IMR-90 (cell line): ENCODE measurements around the gene RASL10A. TPM values are rescaled to one million over a fixed set of nuclear protein-coding genes. Genes with fewer than 3 reads are reported as not detected.

Experiments
- ATAC-seq: fragments of 200-7000 bp; cut with Tn5 transposase; 2 replicates; pipeline ENCODE4 v1.9.1; 2020; ENCODE audit warnings: low read depth, mild to moderate bottlenecking, moderate library complexity
- BruUV-seq: library from RNA; stranded (reverse); fragments of 400-500 nt; replicated peaks from 2 replicates; lab custom pipeline; 2021; lab: Mats Ljungman, UMichigan
- CTCF ChIA-PET: fragments of 300-600 bp; formaldehyde crosslinking; extraction: SDS; loops from one replicate; lab custom pipeline; 2021; ENCODE audit warnings: antibody characterized with exemption; lab: Yijun Ruan, JAX
- POLR2A ChIA-PET: fragments of 300-600 bp; sonication (Branson Sonifier 250); formaldehyde crosslinking; loops from one replicate; lab custom pipeline; 2022; ENCODE audit warnings: antibody characterized with exemption; ENCODE audit not compliant: unreplicated experiment; lab: Charles Lee
- DNase-seq: peaks from one replicate; pipeline ENCODE4 v3.0.0; 2013
- H2AFZ ChIP-seq: replicated peaks from 2 replicates; pipeline ENCODE3; 2013; ENCODE audit warnings: low read length, mild to moderate bottlenecking; ENCODE audit not compliant: poor library complexity
- H2AK5ac ChIP-seq: 2 replicates; pipeline ENCODE4 v1.6.1; 2013; ENCODE audit warnings: low read depth, low read length, inconsistent platforms
- H2AK9ac ChIP-seq: replicated peaks from 2 replicates; pipeline ENCODE3; 2013; ENCODE audit warnings: mild to moderate bottlenecking, low read depth, low read length, moderate library complexity; ENCODE audit not compliant: poor library complexity
- H2BK120ac ChIP-seq: 2 replicates; pipeline ENCODE4 v1.6.1; 2013; ENCODE audit warnings: low read depth, low read length, inconsistent platforms
- H2BK15ac ChIP-seq: 3 replicates; pipeline ENCODE4 v1.6.1; 2013; ENCODE audit warnings: low read depth, low read length, inconsistent platforms
- H2BK20ac ChIP-seq: 2 replicates; pipeline ENCODE4 v1.6.1; 2013; ENCODE audit warnings: low read depth, mild to moderate bottlenecking, inconsistent platforms, low read length, moderate library complexity
- H2BK5ac ChIP-seq: 2 replicates; pipeline ENCODE4 v1.6.1; 2013; ENCODE audit warnings: mild to moderate bottlenecking, low read depth, low read length, inconsistent platforms; ENCODE audit not compliant: poor library complexity, severe bottlenecking
- H3K14ac ChIP-seq: replicated peaks from 2 replicates; pipeline ENCODE4 v1.6.1; 2013; ENCODE audit warnings: low read depth, low read length, inconsistent platforms
- H3K18ac ChIP-seq: 2 replicates; pipeline ENCODE4 v1.6.1; 2013; ENCODE audit warnings: low read depth, low read length, control low read depth
- H3K23ac ChIP-seq: 2 replicates; pipeline ENCODE4 v1.6.1; 2013; ENCODE audit warnings: low read depth, low read length, inconsistent platforms
- H3K27ac ChIP-seq: 2 replicates; pipeline ENCODE4 v1.5.1; 2013; ENCODE audit warnings: mild to moderate bottlenecking, control low read depth, low read length; ENCODE audit not compliant: insufficient read depth
- H3K27me3 ChIP-seq: 2 replicates; pipeline ENCODE4 v1.6.1; 2013; ENCODE audit warnings: low read length; ENCODE audit not compliant: control insufficient read depth, insufficient read depth
- H3K36me3 ChIP-seq: 2 replicates; pipeline ENCODE4 v1.6.1; 2013; ENCODE audit warnings: low read length, mixed read lengths; ENCODE audit not compliant: control insufficient read depth, insufficient read depth
- H3K4ac ChIP-seq: 2 replicates; pipeline ENCODE4 v1.6.1; 2013; ENCODE audit warnings: low read depth, low read length, inconsistent platforms
- H3K4me1 ChIP-seq: 2 replicates; pipeline ENCODE4 v1.6.1; 2013; ENCODE audit warnings: low read length, mixed read lengths; ENCODE audit not compliant: control insufficient read depth, insufficient read depth
- H3K4me2 ChIP-seq: 2 replicates; pipeline ENCODE4 v1.6.1; 2013; ENCODE audit warnings: low read depth, mild to moderate bottlenecking, control low read depth, low read length, moderate library complexity
- H3K4me3 ChIP-seq: 2 replicates; pipeline ENCODE4 v1.5.1; 2013; ENCODE audit warnings: low read depth, mild to moderate bottlenecking, control low read depth, low read length, moderate library complexity; ENCODE audit not compliant: insufficient read depth
- H3K56ac ChIP-seq: 2 replicates; pipeline ENCODE4 v1.6.1; 2013; ENCODE audit warnings: low read length, inconsistent platforms; ENCODE audit not compliant: insufficient read depth; ENCODE audit errors: extremely low read depth
- H3K79me1 ChIP-seq, 2 experiments: 2 replicates each; pipeline ENCODE4 v1.6.1; 2013; ENCODE audit warnings: low read length in 2 of 2, inconsistent platforms in 1 of 2, low read depth in 1 of 2
- H3K9ac ChIP-seq: 2 replicates; pipeline ENCODE4 v1.6.1; 2013; ENCODE audit warnings: low read depth, low read length, control low read depth
- H3K9me1 ChIP-seq: 2 replicates; pipeline ENCODE4 v1.6.1; 2013; ENCODE audit warnings: low read length, inconsistent platforms; ENCODE audit not compliant: insufficient read depth
- H3K9me3 ChIP-seq: 2 replicates; pipeline ENCODE4 v1.6.1; 2013; ENCODE audit warnings: low read length; ENCODE audit not compliant: control insufficient read depth, insufficient read depth
- H4K20me1 ChIP-seq: 2 replicates; pipeline ENCODE4 v1.6.1; 2013; ENCODE audit warnings: low read length, inconsistent platforms; ENCODE audit not compliant: insufficient read depth
- H4K5ac ChIP-seq: 2 replicates; pipeline ENCODE4 v1.6.1; 2013; ENCODE audit warnings: mild to moderate bottlenecking, low read depth, low read length, control low read depth
- H4K8ac ChIP-seq, 2 experiments: 2 replicates each; pipeline ENCODE4 v1.6.1; 2013; ENCODE audit warnings: low read depth in 2 of 2, low read length in 2 of 2, control low read depth in 1 of 2, inconsistent platforms in 1 of 2
- H4K91ac ChIP-seq: 2 replicates; pipeline ENCODE4 v1.6.1; 2013; ENCODE audit warnings: low read depth, low read length, inconsistent platforms; ENCODE audit not compliant: insufficient read depth
- BHLHE40 ChIP-seq: fragments of 150-350 bp; IDR thresholded peaks from 2 replicates; pipeline ENCODE4 v1.6.1; 2016; ENCODE audit warnings: mild to moderate bottlenecking, low read depth, low read length
- CEBPB ChIP-seq: IDR thresholded peaks from 2 replicates; pipeline ENCODE4 v1.6.1; 2012; ENCODE audit warnings: low read depth, low read length, improper control_type of control experiment
- CHD1 ChIP-seq: IDR thresholded peaks from 2 replicates; pipeline ENCODE4 v1.6.1; 2012; ENCODE audit warnings: low read depth, low read length, improper control_type of control experiment
- FOS ChIP-seq: fragments of 150-350 bp; IDR thresholded peaks from 2 replicates; pipeline ENCODE4 v1.6.1; 2016; ENCODE audit warnings: low read depth, low read length
- MAFK ChIP-seq: IDR thresholded peaks from 2 replicates; pipeline ENCODE4 v1.6.1; 2012; ENCODE audit warnings: low read depth, low read length, improper control_type of control experiment
- MAZ ChIP-seq: IDR thresholded peaks from 2 replicates; pipeline ENCODE4 v1.6.1; 2012; ENCODE audit warnings: low read depth, mild to moderate bottlenecking, low read length, improper control_type of control experiment, moderate library complexity, borderline replicate concordance
- MXI1 ChIP-seq: IDR thresholded peaks from 2 replicates; pipeline ENCODE4 v1.6.1; 2012; ENCODE audit warnings: low read depth, mild to moderate bottlenecking, low read length, moderate library complexity, borderline replicate concordance
- NFE2L2 ChIP-seq: fragments of 150-350 bp; IDR thresholded peaks from 2 replicates; pipeline ENCODE4 v1.6.1; 2016; ENCODE audit warnings: low read depth, mild to moderate bottlenecking, low read length
- POLR2A ChIP-seq: IDR thresholded peaks from 2 replicates; pipeline ENCODE4 v1.6.1; 2012; ENCODE audit warnings: mild to moderate bottlenecking, low read depth, low read length
- RAD21 ChIP-seq: IDR thresholded peaks from 2 replicates; pipeline ENCODE4 v1.6.1; 2012; ENCODE audit warnings: low read length, improper control_type of control experiment
- RCOR1 ChIP-seq: IDR thresholded peaks from 2 replicates; pipeline ENCODE4 v1.6.1; 2012; ENCODE audit warnings: mild to moderate bottlenecking, low read length, improper control_type of control experiment; ENCODE audit not compliant: insufficient replicate concordance
- RFX5 ChIP-seq: IDR thresholded peaks from 2 replicates; pipeline ENCODE4 v1.8.0; 2012; ENCODE audit warnings: low read depth, mild to moderate bottlenecking, low read length, moderate library complexity
- SMC3 ChIP-seq: fragments of 150-350 bp; IDR thresholded peaks from 2 replicates; pipeline ENCODE4 v1.6.1; 2016; ENCODE audit warnings: low read depth, mild to moderate bottlenecking, antibody characterized with exemption, low read length, moderate library complexity
- WGBS, 2 experiments: methylation state at CpG; one replicate each; pipeline versions ENCODE4 v1.1.5 to v1.1.7; 2013; ENCODE audit warnings: missing lambda C conversion rate in 2 of 2; ENCODE audit not compliant: insufficient read length in 1 of 2; ENCODE audit errors: extremely low coverage in 2 of 2; 5-methylcytosine and 5-hydroxymethylcytosine counted together
- dilution Hi-C: fragments of 300-500 bp; cut with HindIII; formaldehyde crosslinking; loops from one replicate; pipeline ENCODE4 v1.14.3; 2018; ENCODE audit warnings: low sequenced_read_pairs; ENCODE audit not compliant: unreplicated experiment
- in situ Hi-C: fragments of 300-500 bp; cut with MboI; formaldehyde crosslinking; loops from 3 replicates; pipeline ENCODE4 v1.14.3; 2019; ENCODE audit warnings: low sequenced_read_pairs, inconsistent platforms, mixed read lengths
- intact Hi-C: fragments of 100-400 bp; cut with micrococcal nuclease; formaldehyde crosslinking; loops from 2 replicates; pipeline ENCODE4 v1.10.0; 2022
- polyA plus RNA-seq, 3 experiments: library from polyadenylated mRNA; depleted of rRNA; stranded (reverse); fragments of >200 nt; gene quantifications; 2 replicates each; pipeline ENCODE4 v1.2.3, GENCODE V29; 2012; ENCODE audit warnings: low replicate concordance in 1 of 3
- total RNA-seq: library from RNA; depleted of rRNA; stranded (reverse); fragments of >200 nt; gene quantifications from 2 replicates; pipeline ENCODE4 v1.2.3, GENCODE V29; 2012
- TF ChIP-seq, protein P1 (sequence below): fragments of 150-350 bp; IDR thresholded peaks from 2 replicates; pipeline ENCODE4 v1.6.1; 2017; ENCODE audit warnings: mild to moderate bottlenecking, antibody characterized with exemption, low read length, low read depth
- TF ChIP-seq, protein P2 (sequence below): conservative IDR thresholded peaks from 2 replicates; pipeline ENCODE4 v1.5.1; 2012; ENCODE audit warnings: mild to moderate bottlenecking, low read depth, low read length, improper control_type of control experiment
- TF ChIP-seq, protein P3 (sequence below): fragments of 150-350 bp; IDR thresholded peaks from 2 replicates; pipeline ENCODE4 v1.6.1; 2016; ENCODE audit warnings: low read depth, mild to moderate bottlenecking, low read length, moderate library complexity, borderline replicate concordance

Gene RASL10A
- total and polyA plus RNA-seq, 2 of the 4 experiments (the other 2 are of a cell fraction), result 0.26 TPM; not detected in 1

DNA sequence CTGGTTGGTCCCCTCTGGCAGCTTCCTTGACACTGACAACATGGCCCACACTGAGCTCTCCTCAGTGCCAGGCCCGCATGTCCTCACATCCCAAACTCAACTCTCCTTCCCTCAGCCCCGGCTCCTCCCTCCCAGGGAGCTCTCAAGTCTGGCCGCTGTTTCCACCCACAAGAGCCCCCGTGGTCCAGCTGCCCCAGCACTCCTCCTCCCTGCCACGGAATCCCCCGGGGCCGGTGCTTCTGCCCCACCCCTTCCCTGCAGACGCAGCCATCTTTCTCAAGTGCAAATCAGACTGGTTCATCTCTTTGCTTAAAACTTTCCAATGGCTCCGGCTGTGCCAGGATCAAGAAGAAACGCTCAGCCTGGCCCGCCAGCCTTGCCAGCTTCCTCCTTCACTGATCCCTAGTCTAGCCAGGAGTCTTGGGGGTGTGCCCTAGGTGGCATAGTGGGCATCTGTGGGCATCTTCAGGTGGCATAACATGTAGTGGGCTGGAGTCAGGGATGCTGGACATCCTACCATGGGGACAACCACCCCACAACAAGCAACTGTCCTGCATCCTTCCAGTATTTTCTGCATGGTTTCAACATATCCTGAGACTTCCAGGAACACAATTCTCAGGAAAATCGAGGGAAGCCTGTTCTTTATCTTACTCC, 22.3 kb upstream of the RASL10A start:
- no peak overlapping the region for H3K4me2 ChIP-seq
- H3K56ac ChIP-seq, result no peak overlapping the region
- no peaks in the 10 kb centered on the region; the same call in 1 of the 2 replicates for H3K9me1 ChIP-seq
- H2BK20ac ChIP-seq, result no peak overlapping the region
- dilution Hi-C loops (no loop called here), in situ Hi-C loops (no loop called here), intact Hi-C loops (no loop called here)
- no peak overlapping the region for H3K9ac ChIP-seq
- H3K79me1 ChIP-seq, result peaks cover 0 to 3% of the 10 kb centered on the region in 2 experiments; a peak in 1 of 4 replicates
- no peak overlapping the region for H3K4ac ChIP-seq
- no peaks in the 10 kb centered on the region for H3K4me1 ChIP-seq
- H4K8ac ChIP-seq, result no peak overlapping the region
- H3K27me3 ChIP-seq, result no peaks in the 10 kb centered on the region
- no peak overlapping the region for H3K27ac ChIP-seq
- TF ChIP-seq NFE2L2, result no peak
- no peak for TF ChIP-seq FOS
- TF ChIP-seq, protein P1, sequence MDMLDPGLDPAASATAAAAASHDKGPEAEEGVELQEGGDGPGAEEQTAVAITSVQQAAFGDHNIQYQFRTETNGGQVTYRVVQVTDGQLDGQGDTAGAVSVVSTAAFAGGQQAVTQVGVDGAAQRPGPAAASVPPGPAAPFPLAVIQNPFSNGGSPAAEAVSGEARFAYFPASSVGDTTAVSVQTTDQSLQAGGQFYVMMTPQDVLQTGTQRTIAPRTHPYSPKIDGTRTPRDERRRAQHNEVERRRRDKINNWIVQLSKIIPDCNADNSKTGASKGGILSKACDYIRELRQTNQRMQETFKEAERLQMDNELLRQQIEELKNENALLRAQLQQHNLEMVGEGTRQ, result no peak
- TF ChIP-seq POLR2A, result no peak
- no peak for TF ChIP-seq SMC3
- TF ChIP-seq MXI1, result no peak
- no peak for TF ChIP-seq RFX5
- TF ChIP-seq MAFK, result no peak
- TF ChIP-seq MAZ, result no peak
- TF ChIP-seq BHLHE40, result no peak
- no peak for TF ChIP-seq CHD1
- TF ChIP-seq, protein P2, sequence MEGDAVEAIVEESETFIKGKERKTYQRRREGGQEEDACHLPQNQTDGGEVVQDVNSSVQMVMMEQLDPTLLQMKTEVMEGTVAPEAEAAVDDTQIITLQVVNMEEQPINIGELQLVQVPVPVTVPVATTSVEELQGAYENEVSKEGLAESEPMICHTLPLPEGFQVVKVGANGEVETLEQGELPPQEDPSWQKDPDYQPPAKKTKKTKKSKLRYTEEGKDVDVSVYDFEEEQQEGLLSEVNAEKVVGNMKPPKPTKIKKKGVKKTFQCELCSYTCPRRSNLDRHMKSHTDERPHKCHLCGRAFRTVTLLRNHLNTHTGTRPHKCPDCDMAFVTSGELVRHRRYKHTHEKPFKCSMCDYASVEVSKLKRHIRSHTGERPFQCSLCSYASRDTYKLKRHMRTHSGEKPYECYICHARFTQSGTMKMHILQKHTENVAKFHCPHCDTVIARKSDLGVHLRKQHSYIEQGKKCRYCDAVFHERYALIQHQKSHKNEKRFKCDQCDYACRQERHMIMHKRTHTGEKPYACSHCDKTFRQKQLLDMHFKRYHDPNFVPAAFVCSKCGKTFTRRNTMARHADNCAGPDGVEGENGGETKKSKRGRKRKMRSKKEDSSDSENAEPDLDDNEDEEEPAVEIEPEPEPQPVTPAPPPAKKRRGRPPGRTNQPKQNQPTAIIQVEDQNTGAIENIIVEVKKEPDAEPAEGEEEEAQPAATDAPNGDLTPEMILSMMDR, result no peak
- TF ChIP-seq RAD21, result no peak
- TF ChIP-seq, protein P3, sequence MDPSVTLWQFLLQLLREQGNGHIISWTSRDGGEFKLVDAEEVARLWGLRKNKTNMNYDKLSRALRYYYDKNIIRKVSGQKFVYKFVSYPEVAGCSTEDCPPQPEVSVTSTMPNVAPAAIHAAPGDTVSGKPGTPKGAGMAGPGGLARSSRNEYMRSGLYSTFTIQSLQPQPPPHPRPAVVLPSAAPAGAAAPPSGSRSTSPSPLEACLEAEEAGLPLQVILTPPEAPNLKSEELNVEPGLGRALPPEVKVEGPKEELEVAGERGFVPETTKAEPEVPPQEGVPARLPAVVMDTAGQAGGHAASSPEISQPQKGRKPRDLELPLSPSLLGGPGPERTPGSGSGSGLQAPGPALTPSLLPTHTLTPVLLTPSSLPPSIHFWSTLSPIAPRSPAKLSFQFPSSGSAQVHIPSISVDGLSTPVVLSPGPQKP, result no peak
- no peak for TF ChIP-seq CEBPB
- no peak for TF ChIP-seq RCOR1
- POLR2A ChIA-PET, result no interaction called here
- BruUV-seq, result no TSS peak
- CTCF ChIA-PET, result no interaction called here
- no peak overlapping the region for H2AK9ac ChIP-seq
- H2AFZ ChIP-seq, result no peak overlapping the region
- 90% methylated on average over 4 of the region's 12 CpGs; no CpG with 5 or more reads in 1 of the 2 experiments for WGBS, 2 experiments
- no peak overlapping the region for H3K4me3 ChIP-seq
- H2BK120ac ChIP-seq, result no peak overlapping the region
- H2AK5ac ChIP-seq, result no peak overlapping the region
- no peak overlapping the region for H4K5ac ChIP-seq
- no peak overlapping the region for H4K91ac ChIP-seq
- no peaks in the 10 kb centered on the region for H3K9me3 ChIP-seq
- H3K18ac ChIP-seq, result no peak overlapping the region
- DNase-seq (no peak), ATAC-seq (no peak)
- H3K23ac ChIP-seq, result no peak overlapping the region
- H2BK5ac ChIP-seq, result no peak overlapping the region
- H4K20me1 ChIP-seq, result no peaks in the 10 kb centered on the region; the same call in 1 of the 2 replicates
- no peak overlapping the region for H3K14ac ChIP-seq
- H2BK15ac ChIP-seq, result no peak overlapping the region
- H3K36me3 ChIP-seq, result peaks cover 53% of the 10 kb centered on the region
